NCI-H1105 treated with DMSO at 0.1 percent for 48 hours (cell line): ENCODE data around the gene RPAIN.

Source experiments
- DNase-seq: peaks from one replicate; lab custom pipeline; 2025; lab: John Stamatoyannopoulos, UW

Gene RPAIN, protein sequence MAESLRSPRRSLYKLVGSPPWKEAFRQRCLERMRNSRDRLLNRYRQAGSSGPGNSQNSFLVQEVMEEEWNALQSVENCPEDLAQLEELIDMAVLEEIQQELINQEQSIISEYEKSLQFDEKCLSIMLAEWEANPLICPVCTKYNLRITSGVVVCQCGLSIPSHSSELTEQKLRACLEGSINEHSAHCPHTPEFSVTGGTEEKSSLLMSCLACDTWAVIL

DNA sequence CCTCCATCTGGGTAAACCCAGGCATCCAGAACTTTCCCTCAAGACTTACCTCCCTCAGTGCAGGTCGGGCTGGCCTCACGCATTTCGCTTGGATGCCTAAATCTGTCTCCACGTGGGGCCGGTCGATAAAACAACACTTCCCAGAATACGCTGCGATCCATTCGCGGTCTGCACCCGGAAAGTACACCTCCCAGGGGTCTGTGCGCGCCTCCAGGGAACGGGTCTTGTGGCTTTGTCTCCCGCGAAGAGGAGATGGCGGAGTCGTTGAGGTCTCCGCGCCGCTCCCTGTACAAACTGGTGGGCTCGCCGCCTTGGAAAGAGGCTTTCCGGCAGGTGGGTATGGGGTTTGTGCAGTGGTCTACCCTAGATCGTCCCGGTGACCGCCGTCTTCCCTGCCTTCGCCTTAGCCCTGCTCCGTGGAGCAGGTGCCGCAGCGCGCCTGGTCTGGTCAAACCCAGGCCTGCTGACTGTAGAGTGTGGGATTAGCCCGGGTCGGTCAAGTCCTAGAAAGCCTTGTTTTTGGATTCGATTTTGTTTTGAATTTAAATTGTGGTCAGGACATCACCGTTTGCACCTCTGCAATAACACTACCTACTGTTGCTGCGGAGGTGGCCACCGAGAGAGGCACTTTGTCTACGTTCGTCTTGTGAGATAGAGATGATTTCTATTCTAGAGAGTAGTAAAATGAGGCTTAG, at the start of gene RPAIN:
TSS of gene RPAIN (plus strand) at position 224 of the 695 bp plus-strand sequence. CDS start at position 253, 29 bp downstream.
- peak; percentile 96 for DNase-seq

DNA sequence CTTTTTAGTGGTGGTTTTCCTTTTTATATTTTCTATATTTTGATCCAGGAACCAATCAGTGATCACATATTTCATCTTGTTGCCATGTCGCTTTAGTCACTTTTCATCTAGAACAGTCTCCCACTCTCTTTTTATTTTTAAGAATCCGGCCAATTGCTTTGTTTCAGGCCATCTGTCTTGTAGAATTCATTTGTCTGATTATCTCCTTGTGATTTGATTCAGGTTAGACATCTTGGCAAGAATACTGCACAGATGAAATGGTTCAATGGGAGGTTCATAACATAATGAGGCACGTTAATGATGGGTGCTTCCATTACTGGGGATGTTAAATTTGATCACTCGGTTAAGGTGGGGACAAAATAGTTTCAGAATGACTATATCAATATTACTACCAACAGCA, 49.6 kb upstream of the RPAIN start:
- no peak for DNase-seq

DNA sequence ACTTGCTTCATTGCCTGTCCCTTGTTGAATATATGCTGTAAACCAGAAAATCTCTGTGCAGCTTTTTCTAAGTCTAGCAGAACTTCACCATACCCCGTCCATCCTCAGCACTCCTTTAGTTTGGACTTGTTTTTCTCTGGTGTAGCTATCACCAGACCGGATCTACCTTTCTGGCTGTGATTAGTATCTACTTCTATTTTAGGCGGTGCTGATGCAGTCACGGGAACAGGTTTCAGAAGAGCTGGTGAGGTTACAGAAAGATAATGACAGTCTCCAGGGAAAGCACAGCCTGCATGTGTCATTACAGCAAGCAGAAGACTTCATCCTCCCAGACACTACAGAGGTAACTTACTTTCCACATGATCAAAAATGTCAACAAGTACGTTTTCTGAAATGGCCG, 46.9 kb upstream of the RPAIN start:
- no peak for DNase-seq

DNA sequence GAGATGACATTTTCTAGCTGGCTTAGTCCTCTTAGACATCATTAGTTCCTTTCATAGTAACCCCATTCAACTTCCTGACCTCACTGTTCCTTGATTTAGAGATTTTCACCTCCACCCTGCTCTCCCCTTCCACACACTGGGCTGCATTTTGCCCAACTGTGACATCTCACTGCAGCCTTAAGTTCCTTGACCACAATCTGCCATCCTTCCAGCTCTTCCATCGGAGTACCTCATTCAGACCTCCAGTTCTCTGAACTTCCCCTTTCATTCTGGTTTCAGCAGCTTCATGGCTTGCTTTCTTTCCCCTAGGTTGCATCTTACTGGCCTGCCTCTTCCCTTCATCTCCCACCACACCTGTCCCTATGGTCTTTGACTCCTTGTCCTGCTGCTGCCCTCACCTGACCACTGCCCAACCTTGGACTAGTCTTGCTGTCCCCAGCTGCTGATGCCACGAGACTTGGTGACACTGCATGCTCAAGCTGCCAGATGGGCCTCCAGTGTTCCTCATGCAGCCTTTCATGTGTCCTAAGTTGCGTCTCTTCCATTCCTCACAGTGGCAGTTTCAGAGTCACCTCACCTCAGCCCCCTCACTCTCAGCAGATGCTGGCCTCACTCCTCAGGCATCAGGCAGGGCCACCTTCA, 41.3 kb upstream of the RPAIN start:
- DNase-seq = no peak

DNA sequence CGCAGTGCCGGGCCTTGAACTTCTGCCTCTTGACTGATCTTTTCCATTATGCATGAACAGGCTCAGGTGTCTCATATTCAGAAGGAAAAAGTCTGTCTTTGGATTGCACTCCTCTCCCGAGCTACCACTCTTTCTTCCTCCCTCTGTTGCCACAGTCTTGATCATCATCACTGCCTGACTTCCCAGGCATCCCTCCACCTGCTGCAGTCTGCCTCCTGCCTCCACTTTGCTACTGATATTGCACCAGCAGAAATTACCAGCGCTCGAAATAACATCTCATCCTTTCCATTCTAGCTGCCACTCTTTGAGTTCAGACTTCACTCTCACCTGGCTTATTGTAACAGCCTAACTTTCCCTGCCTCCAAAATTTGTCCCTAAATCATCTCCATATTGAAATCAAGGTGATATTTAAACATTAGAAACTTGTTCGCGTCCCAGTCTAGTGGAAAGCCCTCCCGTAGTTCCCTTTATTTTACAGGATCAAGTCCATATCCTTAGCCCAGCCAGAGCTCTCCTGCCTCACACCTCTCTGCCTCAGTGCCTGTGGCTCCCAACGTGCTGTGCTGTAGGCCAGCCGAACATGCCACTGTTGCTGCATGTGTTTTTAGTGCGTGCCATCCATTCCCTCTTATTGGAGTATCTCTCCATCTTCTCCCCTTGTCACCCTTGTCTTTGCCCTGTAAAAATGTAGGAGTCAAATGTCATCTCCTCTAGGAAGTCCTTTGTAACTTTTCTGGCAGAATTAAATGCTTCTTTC, 40.5 kb upstream of the RPAIN start:
- DNase-seq = no peak

DNA sequence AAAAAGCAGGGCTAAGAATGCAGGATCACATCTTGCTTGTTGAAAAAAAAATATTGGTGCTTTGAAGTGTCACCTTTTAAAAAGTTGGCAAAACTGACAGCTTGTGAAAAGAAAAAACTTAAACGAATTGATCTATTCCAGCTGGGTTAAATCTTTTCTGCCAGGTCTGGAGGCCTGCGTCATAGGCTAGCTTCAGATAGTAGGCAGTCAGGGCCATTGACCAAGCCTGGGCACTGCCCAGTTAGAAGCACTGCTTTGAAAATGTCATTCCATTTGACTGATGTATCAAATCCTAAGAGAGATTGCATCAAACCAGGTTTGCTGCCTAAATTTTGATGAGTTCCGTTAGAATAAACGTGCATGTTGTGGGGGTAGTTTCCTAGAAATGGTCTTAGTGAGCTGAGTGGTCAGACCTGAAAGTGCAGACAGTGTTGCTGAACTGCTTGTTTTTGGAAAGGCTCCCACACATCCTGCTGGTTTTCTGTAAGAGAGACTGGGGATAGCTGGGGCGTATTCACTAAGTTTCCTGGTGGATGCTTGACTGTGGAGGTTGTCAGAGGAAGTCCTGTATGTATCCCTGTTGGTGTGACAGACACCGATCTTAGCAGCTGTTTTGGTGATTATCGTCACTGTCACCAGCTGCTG, 39.4 kb upstream of the RPAIN start:
- no peak for DNase-seq

DNA sequence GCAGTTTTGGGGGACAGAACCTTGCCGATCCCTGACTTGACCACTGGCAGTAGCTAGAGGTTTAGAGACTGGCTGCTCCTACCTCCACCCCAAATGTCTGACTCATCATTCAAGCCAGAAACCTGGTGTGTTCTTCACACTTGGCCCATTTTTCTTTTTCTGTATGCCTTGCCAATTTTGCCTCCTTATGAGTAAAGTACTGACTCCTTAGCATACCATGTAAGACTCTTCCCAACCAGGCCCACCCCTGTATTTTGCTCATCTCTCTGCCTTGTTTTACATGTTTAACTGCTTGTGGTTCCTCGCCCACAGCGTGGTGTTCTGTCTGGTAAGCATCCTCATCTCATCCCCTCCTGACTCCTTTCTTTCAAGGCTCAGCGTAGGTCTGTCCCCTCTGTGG, 38.4 kb upstream of the RPAIN start:
- no peak for DNase-seq

DNA sequence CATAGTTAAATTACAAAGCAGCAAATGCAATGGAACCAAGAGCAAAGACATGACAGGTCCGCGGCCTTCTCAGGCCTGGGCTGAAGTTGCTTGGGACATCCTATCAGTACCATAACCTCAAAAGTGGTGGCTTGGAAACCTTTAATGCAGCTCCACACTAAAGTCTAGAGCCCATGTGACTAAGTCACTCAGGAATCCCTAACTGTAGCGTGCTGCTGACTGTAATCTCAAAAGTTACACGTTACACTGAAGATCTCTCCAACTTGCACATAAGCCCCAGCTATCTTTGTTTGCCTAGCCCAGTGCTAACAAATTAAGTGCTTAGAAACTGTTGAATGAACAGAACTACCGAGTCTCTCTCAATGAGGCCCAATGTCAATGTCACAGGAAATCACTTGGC, 28.3 kb upstream of the RPAIN start:
- DNase-seq = no peak

DNA sequence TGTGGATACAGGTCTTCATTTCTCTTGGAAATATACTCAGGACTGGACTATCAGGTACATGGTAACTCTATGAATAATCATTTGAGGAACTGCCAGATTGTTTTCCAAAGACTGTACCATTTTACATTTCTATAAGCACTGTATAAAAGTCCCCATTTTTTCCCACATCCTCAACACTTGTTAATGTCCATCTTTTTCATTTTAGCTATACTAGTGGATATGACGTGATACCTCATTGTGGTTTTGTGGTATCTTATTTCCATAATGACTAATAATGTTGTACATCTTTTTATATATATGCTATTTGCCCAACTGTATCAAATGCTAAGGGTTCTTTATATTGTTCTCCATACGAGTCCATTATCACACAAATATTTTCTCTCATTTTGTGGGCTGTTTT, 23.4 kb upstream of the RPAIN start:
- DNase-seq = no peak

DNA sequence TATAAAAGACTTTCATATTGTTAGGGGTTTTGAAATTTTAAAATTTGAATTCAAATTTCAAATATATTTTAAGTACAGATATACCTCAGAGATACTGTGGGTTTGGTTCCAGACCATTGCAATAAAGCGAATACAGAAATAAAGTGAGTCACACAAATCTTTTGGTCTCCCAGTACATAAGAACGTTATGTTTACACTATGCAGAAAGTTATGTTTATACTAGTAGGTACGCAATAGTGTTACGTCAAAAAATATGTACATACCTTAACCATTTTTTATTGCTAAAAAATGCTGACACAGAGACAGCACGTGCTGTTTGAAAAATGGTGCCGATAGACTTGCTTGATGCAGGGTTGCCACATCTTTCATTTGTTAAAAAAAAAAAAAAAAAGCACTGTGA, 20.2 kb upstream of the RPAIN start:
- no peak for DNase-seq

DNA sequence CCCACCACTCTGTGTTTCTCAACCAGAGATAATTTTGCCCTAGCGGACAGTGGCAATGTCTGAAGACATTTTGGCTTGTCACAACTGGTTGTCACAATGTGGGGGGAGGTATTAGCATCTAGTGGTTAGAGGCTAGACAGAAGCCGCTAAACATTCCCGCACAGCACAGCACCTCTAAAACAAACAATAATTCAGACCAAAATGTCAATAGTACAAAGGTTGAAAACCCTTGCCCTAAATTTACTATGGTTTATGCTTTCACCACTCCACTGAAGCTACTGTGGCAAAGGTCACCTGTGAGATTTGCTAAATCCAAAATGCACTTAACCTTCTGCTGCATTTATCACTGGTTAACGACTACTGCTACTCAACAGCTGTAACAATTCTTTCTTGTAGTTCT, 14.6 kb upstream of the RPAIN start:
- no peak for DNase-seq

DNA sequence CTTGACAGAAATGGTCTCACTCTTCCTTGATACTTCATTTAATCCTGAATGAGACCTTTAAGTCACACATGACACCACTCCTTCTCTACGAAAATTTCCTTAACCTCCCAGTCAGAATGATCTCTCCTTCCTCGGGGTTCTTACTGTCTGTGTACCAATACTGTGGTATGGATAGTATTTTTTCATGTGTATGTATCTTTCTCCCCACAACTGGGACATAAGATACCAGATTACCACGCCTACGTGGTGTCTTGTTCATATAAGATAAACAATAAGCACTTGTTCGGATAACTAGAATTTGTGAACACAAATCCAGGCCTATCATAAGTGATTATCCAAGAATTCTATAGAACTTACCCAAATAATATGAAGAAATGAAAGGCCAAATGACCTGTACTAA, 11.8 kb upstream of the RPAIN start:
- no peak for DNase-seq

DNA sequence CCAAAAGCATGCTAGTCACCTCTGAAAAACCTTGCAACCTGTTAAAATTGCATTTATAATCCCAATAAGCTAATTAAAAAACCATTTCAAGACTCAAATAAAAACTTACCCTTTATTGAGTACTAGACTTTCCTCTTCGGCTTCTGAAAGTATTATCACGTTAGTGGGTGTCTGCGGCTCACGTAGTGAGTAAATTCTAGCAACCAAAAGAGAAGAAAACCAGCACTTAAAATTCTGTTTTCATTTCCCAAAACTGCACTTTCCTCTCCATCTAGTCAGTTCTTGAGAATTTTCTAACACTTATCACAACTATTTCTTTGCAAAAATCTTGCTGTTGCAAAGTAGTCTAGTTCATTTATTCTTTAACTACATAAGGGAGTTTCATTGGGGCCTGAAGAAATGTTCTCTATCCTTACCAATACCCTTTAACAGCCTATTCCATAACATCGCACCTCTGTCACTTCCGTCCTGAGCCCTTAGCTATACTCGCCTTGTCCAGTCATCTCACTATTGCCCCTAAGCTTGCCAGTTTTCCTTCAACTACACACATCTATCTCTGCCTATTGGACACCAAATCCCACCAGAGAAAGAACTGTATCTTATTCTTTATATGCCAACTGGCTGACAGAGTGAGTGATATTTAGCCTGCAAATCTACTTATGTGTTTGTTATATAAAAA, 9.2 kb upstream of the RPAIN start:
- DNase-seq = no peak

DNA sequence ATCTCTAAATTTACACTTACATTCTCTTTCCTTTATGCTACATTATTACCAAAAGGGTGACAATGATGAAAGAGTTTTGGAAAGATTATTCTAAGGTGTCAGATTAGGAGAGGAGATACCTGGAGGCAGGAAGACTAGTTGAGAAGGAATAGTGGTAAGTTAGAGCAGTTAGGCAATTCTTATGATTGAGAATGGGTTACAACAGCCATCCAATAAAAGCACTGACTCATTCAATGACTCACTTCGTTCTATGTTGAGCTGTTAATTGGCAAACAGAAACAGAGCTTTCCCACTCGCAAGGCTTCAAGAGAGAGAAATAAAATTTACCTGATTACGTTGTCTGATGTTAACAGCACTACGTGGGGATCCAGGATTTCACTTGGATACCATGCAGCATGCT, 6.3 kb upstream of the RPAIN start:
- no peak for DNase-seq

DNA sequence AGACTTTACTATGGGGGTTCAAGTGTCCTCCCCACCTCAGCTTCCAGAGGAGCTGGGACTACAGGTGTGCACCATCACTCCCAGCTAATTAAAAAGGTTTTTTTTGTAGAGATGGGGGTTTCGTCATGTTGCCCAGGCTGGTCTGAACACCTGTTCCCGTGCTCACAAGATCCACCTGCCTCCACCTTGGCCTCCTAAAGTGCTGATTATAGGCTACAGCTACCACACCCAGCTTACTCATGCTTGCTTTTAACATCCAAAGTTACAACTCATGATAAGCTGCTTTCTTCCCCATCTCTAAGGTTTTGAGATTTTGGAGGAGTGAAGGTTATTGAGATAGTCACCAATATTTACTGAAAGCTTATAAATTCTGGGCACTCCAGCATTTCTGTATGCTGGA, 3.1 kb upstream of the RPAIN start:
- peak; percentile 15 for DNase-seq

DNA sequence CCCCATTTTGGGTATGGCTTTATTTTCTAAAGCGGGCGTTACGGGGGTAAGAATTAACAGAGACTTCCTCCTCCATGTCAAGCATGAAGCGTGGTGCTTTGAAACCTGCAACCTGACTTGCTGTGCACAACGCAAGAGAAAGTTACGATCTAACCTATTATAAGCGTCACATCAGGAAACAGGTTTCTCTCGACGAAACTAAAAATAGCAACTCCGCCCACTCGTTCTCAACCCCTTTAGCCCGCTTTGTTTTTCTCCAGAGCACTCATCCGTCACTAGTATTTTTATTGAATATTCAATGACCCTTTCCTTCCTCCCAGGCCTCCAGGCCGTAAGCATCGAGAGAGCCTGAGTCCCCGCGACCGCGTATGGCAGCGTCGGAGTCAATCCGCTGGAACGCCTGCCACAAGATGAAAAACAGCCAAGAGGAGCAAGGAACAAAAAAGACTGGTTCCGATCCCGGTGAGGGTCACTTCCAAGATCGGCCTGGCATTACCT, 1.1 kb upstream of the RPAIN start:
- DNase-seq = peak; percentile 61

DNA sequence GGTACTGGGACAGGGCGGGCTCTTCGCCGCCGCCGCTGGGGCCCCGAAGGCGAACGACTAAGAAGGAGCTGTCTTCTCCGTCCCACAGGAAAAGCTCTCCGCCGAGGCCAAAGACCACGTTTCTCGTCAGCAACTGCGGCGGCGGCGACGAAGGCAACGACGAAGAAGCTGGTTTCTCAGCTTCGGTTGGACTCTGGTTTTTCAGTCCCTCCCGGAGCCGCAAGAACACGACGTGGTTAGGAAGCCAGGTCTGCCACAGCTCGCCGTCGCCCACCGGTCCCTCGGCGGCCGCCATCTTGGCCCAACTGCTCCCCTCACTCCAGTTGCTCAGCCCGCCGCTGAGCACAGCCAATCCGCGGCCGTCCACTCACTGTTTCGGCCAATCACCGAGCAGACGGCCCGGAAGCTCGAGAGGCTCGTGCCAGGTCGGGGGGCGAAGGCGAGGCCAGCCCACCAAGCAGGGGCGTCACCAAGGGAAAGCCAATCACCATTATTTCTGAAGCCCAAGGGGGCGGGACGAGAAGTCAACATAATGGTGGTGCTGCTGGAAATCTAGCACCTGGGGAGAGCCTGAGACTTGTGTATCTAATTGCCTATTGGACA, 525 bp upstream of the RPAIN start, which contains the start of gene NUP88:
TSS of gene NUP88 (minus strand) at position 307 of the 603 bp plus-strand sequence. CDS start at position 295, 12 bp downstream.
- DNase-seq = peak; percentile 100

DNA sequence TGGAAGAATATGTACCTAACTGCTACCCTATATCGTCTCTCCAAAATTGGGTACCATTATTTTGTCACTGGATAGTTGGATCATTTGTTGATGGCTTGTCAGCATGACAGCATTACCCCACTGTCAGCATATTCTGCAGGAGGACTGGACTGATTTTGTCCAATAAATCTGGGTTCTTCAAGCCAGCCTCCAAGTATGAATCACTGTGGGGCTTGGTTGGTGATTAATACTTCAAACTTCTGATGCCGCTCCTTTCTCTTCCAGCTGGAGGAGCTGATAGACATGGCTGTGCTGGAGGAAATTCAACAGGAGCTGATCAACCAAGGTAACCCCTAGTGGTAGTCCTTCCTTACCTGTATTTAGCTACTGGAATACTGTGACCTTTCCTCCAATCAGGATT, 2.5 kb downstream of the RPAIN start:
- DNase-seq = no peak

DNA sequence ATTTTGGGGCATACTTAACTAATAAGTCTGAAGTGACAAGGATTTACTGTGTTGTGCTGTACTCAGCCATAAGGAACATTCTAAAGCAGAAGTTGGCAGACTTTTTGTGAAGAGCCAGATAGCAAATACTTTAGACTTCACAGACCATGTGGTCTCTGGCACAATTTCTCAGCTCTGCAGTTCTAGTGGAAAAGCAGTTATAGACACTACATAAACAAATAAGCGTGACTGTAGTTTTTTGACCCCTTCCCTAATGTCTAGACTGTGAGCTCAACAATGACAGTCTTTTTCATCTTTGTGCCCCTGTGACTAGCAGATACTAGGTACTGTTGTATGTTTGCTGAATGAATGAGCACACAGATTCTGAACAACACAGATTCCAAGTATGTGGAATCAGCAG, 4.9 kb downstream of the RPAIN start:
- no peak for DNase-seq

DNA sequence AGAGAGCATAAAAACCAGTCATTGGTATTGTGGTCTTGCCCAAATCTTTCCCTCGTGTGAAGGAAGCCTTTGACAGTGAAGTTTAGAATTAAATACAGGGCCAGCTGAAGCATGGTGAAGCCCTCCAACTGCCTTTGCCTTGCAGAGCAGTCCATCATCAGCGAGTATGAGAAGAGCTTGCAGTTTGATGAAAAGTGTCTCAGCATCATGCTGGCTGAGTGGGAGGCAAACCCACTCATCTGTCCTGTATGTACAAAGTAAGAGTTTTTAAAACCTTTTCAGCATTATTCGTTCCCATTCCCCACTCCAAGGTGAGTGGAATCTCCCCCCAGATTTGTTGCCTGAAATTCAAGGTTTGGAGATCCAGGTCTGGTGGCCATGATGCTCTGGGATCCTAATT, 5.8 kb downstream of the RPAIN start:
- no peak for DNase-seq
